CD14-positive monocyte (primary cell): ENCODE data around the gene TNRC6A. TPM values are rescaled to one million over a fixed set of nuclear protein-coding genes. Genes with fewer than 3 reads are reported as not detected.

Source experiments
- DNase-seq, 3 donors: peaks; one replicate each; pipeline ENCODE4 v3.0.0-alpha.2; 2011 to 2022
- H2AFZ ChIP-seq: 2 replicates; pipeline ENCODE4 v1.6.0; 2012; ENCODE audit warnings: mild to moderate bottlenecking, low read depth, low read length, inconsistent platforms; ENCODE audit not compliant: insufficient read depth, poor library complexity, severe bottlenecking
- H3K27ac ChIP-seq, 2 donors: 1 replicate in 1 of 2; 2 replicates in 1 of 2; pipeline ENCODE4 v1.5.1; 2012 to 2013; ENCODE audit warnings: low read length in 2 of 2, control low read depth in 1 of 2, inconsistent platforms in 1 of 2, low read depth in 1 of 2, mild to moderate bottlenecking in 1 of 2
- H3K27me3 ChIP-seq, 2 donors: one replicate each; pipeline versions ENCODE4 v1.6.0 to v1.6.1; 2011 to 2013; ENCODE audit warnings: low read length in 2 of 2; ENCODE audit not compliant: control insufficient read depth in 2 of 2, insufficient read depth in 2 of 2
- H3K36me3 ChIP-seq, 2 donors: replicated peaks in 1 of 2; 1 replicate in 1 of 2; 2 replicates in 1 of 2; pipeline versions ENCODE4 v1.5.1 to v1.6.1; 2012 to 2013; ENCODE audit warnings: low read length in 2 of 2, control low read depth in 1 of 2, inconsistent platforms in 1 of 2, mild to moderate bottlenecking in 1 of 2; ENCODE audit not compliant: insufficient read depth in 2 of 2, control insufficient read depth in 1 of 2
- H3K4me1 ChIP-seq, 2 donors: 1 replicate in 1 of 2; 2 replicates in 1 of 2; pipeline versions ENCODE4 v1.5.1 to v1.6.1; 2012 to 2013; ENCODE audit warnings: low read length in 2 of 2, control low read depth in 1 of 2, inconsistent platforms in 1 of 2, mild to moderate bottlenecking in 1 of 2, moderate library complexity in 1 of 2; ENCODE audit not compliant: insufficient read depth in 2 of 2, control insufficient read depth in 1 of 2
- H3K4me2 ChIP-seq: replicated peaks from 2 replicates; pipeline ENCODE3; 2012; ENCODE audit warnings: low read length, moderate library complexity, mild to moderate bottlenecking; ENCODE audit not compliant: poor library complexity, severe bottlenecking; ENCODE audit errors: extremely low read depth
- H3K4me3 ChIP-seq, 3 experiments: fragments of 200-600 bp in 1 of 3; sonication (generic) in 1 of 3; replicated peaks in 1 of 3; 1 replicate in 2 of 3; 2 replicates in 1 of 3; pipeline ENCODE4 v1.5.1; 2011 to 2013; ENCODE audit warnings: low read length in 3 of 3, mild to moderate bottlenecking in 3 of 3, control low read depth in 2 of 3, low read depth in 2 of 3, inconsistent platforms in 1 of 3, moderate library complexity in 1 of 3
- H3K79me2 ChIP-seq: 2 replicates; pipeline ENCODE4 v1.6.0; 2012; ENCODE audit warnings: mild to moderate bottlenecking, control low read depth, inconsistent platforms, low read length, moderate library complexity; ENCODE audit not compliant: insufficient read depth
- H3K9ac ChIP-seq: 2 replicates; pipeline ENCODE4 v1.6.0; 2017; ENCODE audit warnings: low read length, mild to moderate bottlenecking; ENCODE audit not compliant: insufficient read depth, poor library complexity, severe bottlenecking
- H3K9me3 ChIP-seq, 2 donors: replicated peaks in 1 of 2; 1 replicate in 1 of 2; 2 replicates in 1 of 2; pipeline versions ENCODE4 v1.5.1 to v1.6.1; 2012 to 2013; ENCODE audit warnings: low read length in 2 of 2, control low read depth in 1 of 2; ENCODE audit not compliant: control insufficient read depth in 1 of 2, insufficient read depth in 1 of 2
- H4K20me1 ChIP-seq: 2 replicates; pipeline ENCODE4 v1.6.0; 2012; ENCODE audit warnings: mild to moderate bottlenecking, low read length, control low read depth, moderate library complexity; ENCODE audit not compliant: insufficient read depth
- H3K27ac Mint-ChIP-seq, 7 donors: one replicate each; pipeline ENCODE4 v1.8.0; 2020; ENCODE audit warnings: mild to moderate bottlenecking in 7 of 7, mixed read lengths in 7 of 7, moderate library complexity in 6 of 7, inconsistent platforms in 2 of 7
- H3K27me3 Mint-ChIP-seq, 3 donors: one replicate each; pipeline ENCODE4 v1.8.0; 2021 to 2022; ENCODE audit warnings: low read depth in 3 of 3, mild to moderate bottlenecking in 3 of 3, mixed read lengths in 3 of 3, moderate library complexity in 3 of 3, inconsistent platforms in 1 of 3
- H3K36me3 Mint-ChIP-seq, 2 donors: one replicate each; pipeline ENCODE4 v1.8.0; 2020; ENCODE audit warnings: mixed read lengths in 2 of 2, inconsistent platforms in 1 of 2, mild to moderate bottlenecking in 1 of 2
- H3K4me1 Mint-ChIP-seq: one replicate; pipeline ENCODE4 v1.8.0; 2020; ENCODE audit warnings: mild to moderate bottlenecking, mixed read lengths
- H3K4me3 Mint-ChIP-seq, 2 donors: one replicate each; pipeline ENCODE4 v1.8.0; 2020; ENCODE audit warnings: mild to moderate bottlenecking in 2 of 2, mixed read lengths in 2 of 2, moderate library complexity in 1 of 2
- H3K9me3 Mint-ChIP-seq, 7 donors: one replicate each; pipeline ENCODE4 v1.8.0; 2020 to 2022; ENCODE audit warnings: mixed read lengths in 7 of 7, mild to moderate bottlenecking in 6 of 7, moderate library complexity in 6 of 7, inconsistent platforms in 2 of 7
- CTCF ChIP-seq: fragments of 200-600 bp; IDR thresholded peaks from one replicate; pipeline ENCODE4 v1.8.0; 2022; ENCODE audit warnings: antibody characterized with exemption, mild to moderate bottlenecking
- WGBS: methylation state at CpG from one replicate; pipeline ENCODE4 v1.1.5; 2013; ENCODE audit warnings: missing lambda C conversion rate; ENCODE audit not compliant: insufficient coverage; 5-methylcytosine and 5-hydroxymethylcytosine counted together
- intact Hi-C, 2 donors: fragments of 100-400 bp; cut with micrococcal nuclease; formaldehyde crosslinking; loops; one replicate each; pipeline versions ENCODE4 v1.15.0 to v1.15.1; 2023
- polyA plus RNA-seq, 3 donors: library from polyadenylated mRNA; depleted of rRNA in 1 of 3; unstranded in 2 of 3; stranded (reverse) in 1 of 3; fragments of 300-500 nt in 2 of 3; fragments of >200 nt in 1 of 3; fragmentation: Illumina TruSeq in 2 of 3; gene quantifications; 1 replicate in 2 of 3; 2 replicates in 1 of 3; pipeline ENCODE4 v1.2.3, GENCODE V29; 2012 to 2021

TNRC6A gene
- polyA plus RNA-seq, 3 donors = 3.3 to 36.1 (median 4.0) TPM

DNA sequence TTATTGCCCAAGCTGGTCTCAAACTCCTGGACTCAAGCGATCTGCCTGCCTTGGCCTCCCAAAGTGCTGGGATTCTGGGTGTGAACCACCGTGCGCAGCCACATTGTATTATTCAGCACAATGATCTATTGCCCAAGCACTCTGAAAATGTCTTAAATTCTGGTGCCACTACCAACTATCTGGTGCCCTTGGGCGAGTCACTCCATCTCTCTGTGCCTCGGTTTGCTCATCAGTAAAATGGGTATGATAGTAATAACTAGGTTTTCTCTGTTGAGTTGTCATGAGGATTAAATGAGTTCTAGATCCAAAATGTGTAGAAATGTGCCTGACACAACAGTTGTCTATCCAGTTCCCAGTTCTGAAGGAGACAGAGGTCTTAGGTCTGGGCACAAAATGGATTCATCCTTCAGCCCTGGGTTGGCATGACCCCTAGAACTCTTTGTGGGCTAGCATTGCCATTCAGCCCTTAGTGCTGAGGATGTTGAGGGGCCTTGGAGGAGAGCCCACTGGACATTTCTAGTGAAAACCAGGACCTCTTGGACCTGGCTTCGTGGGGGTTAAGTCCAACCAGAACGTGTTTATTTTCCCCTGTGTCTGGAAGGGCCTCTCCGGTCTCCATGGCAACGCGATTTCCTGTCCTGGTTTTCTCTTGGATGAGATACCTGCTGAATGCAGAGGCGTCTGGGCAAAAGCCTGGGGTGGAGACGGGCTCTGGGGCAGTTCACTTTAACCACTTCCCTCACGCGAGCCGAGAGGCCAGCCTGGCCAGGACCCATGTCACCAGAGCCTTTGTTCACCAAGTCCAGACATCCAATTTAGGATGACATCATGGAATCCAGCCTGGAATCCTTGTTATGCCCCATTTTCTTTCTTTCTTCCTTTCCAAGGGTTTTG, 43.7 kb upstream of the TNRC6A start:
- Histone ChIP-seq H3K27ac (no peak overlapping the region), H3K9me3 (no peaks in the 10 kb centered on the region), H3K4me1 (peaks cover 4 to 9% of the 10 kb centered on the region in 2 donors), H3K4me3 (no peak overlapping the region), H2AFZ (no peak overlapping the region), H3K4me2 (no peak overlapping the region), H3K27me3 (no peaks in the 10 kb centered on the region), H4K20me1 (no peaks in the 10 kb centered on the region), H3K79me2 (no peaks in the 10 kb centered on the region), H3K9ac (no peak overlapping the region), H3K36me3 (no peaks in the 10 kb centered on the region)
- Mint-ChIP-seq H3K27me3 (peaks cover 0 to 6% (median 2%) of the 10 kb centered on the region in 3 donors), H3K27ac (no peak overlapping the region), H3K4me1 (peaks cover 9% of the 10 kb centered on the region), H3K4me3 (no peak overlapping the region), H3K9me3 (peaks cover 0 to 5% (median 0%) of the 10 kb centered on the region in 7 donors), H3K36me3 (no peaks in the 10 kb centered on the region)
- WGBS = 44% methylated on average over 14 of the region's 15 CpGs
- TF ChIP-seq CTCF = no peak
- DNase-seq = no peak
- intact Hi-C loops = no loop called here

DNA sequence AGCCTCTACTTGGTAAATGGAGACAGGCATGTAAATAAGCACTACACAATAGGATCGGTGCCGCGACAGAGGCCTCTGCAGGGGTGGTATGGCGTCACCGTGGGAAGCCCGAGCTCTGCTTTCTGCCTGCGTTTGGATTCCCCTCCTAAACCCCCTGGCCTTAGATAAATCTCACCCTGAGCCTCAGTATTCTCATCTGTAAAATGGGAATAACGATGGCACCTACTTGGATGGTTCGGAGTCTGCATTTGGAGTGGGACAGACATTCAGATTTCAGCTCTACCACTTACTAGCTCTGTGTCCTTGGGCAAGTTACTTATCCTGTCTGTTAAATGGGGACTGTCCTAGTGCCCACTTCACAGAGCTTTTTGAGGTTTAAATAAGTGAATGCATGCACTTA, 42.8 kb upstream of the TNRC6A start:
- 100% methylated on average over 2 of the region's 9 CpGs for WGBS
- Mint-ChIP-seq H3K4me1 (peaks cover 8% of the 10 kb centered on the region), H3K9me3 (peaks cover 0 to 5% (median 0%) of the 10 kb centered on the region in 7 donors), H3K27me3 (peaks cover 0 to 7% (median 2%) of the 10 kb centered on the region in 3 donors), H3K36me3 (no peaks in the 10 kb centered on the region), H3K4me3 (no peak overlapping the region), H3K27ac (no peak overlapping the region)
- H3K4me3 ChIP-seq = no peak overlapping the region
- H4K20me1 ChIP-seq = no peaks in the 10 kb centered on the region
- no peak for TF ChIP-seq CTCF
- H3K4me2 ChIP-seq = no peak overlapping the region
- peaks cover 3 to 6% of the 10 kb centered on the region in 2 donors for H3K4me1 ChIP-seq
- no peaks in the 10 kb centered on the region for H3K79me2 ChIP-seq
- no peaks in the 10 kb centered on the region for H3K9me3 ChIP-seq
- intact Hi-C loops = no loop called here
- no peak overlapping the region for H3K27ac ChIP-seq
- DNase-seq = no peak
- no peak overlapping the region for H3K9ac ChIP-seq
- H3K36me3 ChIP-seq = no peaks in the 10 kb centered on the region
- no peak overlapping the region for H2AFZ ChIP-seq
- H3K27me3 ChIP-seq = no peaks in the 10 kb centered on the region
